ENCODE measurements around the gene MPEG1. TPM values are rescaled to one million over a fixed set of nuclear protein-coding genes. Genes with fewer than 3 reads are reported as not detected.

The MPEG1 gene
- total and polyA plus RNA-seq, 10 donors, result 46.0 to 410 (median 246) TPM

GRCh38 chr11:59195586-59195985 is 17.1 kb downstream of the MPEG1 start:
- Histone ChIP-seq H3K4me1 (peaks cover 10 to 56% (median 30%) of the 10 kb centered on the region in 6 donors), H3K4me3 (no peak overlapping the region), H3K27me3 (replicated peaks in 1 of 7) (no peaks in the 10 kb centered on the region), H3K27ac (peak overlapping the region in 1 of 8 donors; percentile 7), H3K9me3 (no peaks in the 10 kb centered on the region), H3K36me3 (peaks cover 4 to 70% (median 19%) of the 10 kb centered on the region in 6 donors)
- TF ChIP-seq POLR2AphosphoS5 (IDR thresholded peaks at IDR 0.05) (no peak), CTCF (IDR thresholded peaks at IDR 0.05 in 8 of 11, conservative IDR thresholded peaks at IDR 0.05 in 3 of 11) (no peak), POLR2A (IDR thresholded peaks at IDR 0.05) (no peak)
- WGBS, 5 donors, result 81 to 92% (median 86%) methylated on average over 4 of the region's 4 CpGs
- DNase-seq, result no peak
- intact Hi-C loops (cut with DNase I; ENCODE audit: low total_unique reads), result no loop called here

- Histone ChIP-seq H3K4me1 (peaks cover 13 to 56% (median 27%) of the 10 kb centered on the region in 6 donors), H3K9me3 (no peaks in the 10 kb centered on the region), H3K27me3 (replicated peaks in 1 of 7) (no peaks in the 10 kb centered on the region), H3K27ac (no peak overlapping the region), H3K36me3 (peaks cover 4 to 86% (median 20%) of the 10 kb centered on the region in 6 donors), H3K4me3 (no peak overlapping the region)
- WGBS, 5 donors, result 86 to 95% (median 92%) methylated on average over 10 of the region's 10 CpGs
- intact Hi-C loops (cut with DNase I; ENCODE audit: low total_unique reads), result no loop called here
- TF ChIP-seq POLR2AphosphoS5 (IDR thresholded peaks at IDR 0.05) (no peak), POLR2A (IDR thresholded peaks at IDR 0.05) (no peak), CTCF (IDR thresholded peaks at IDR 0.05 in 8 of 11, conservative IDR thresholded peaks at IDR 0.05 in 3 of 11) (no peak)
- no peak for DNase-seq
Observed at GRCh38 chr11:59193587-59194130, 19.1 kb downstream of the MPEG1 start.

- Histone ChIP-seq H3K9me3 (no peaks in the 10 kb centered on the region), H3K36me3 (peaks cover 4 to 85% (median 20%) of the 10 kb centered on the region in 6 donors), H3K27me3 (replicated peaks in 1 of 7) (no peaks in the 10 kb centered on the region), H3K27ac (no peak overlapping the region), H3K4me1 (peaks cover 9 to 56% (median 30%) of the 10 kb centered on the region in 6 donors), H3K4me3 (no peak overlapping the region)
- no peak for DNase-seq
- no peak for TF ChIP-seq POLR2A (IDR thresholded peaks at IDR 0.05)
- TF ChIP-seq POLR2AphosphoS5 (IDR thresholded peaks at IDR 0.05), result no peak
- TF ChIP-seq CTCF (IDR thresholded peaks at IDR 0.05 in 8 of 11, conservative IDR thresholded peaks at IDR 0.05 in 3 of 11), result no peak
- intact Hi-C loops (cut with DNase I; ENCODE audit: low total_unique reads), result no loop called here
- 86 to 95% (median 87%) methylated on average over 4 of the region's 4 CpGs for WGBS, 5 donors
Observed at GRCh38 chr11:59192446-59193020, 20.2 kb downstream of the MPEG1 start.

DNA sequence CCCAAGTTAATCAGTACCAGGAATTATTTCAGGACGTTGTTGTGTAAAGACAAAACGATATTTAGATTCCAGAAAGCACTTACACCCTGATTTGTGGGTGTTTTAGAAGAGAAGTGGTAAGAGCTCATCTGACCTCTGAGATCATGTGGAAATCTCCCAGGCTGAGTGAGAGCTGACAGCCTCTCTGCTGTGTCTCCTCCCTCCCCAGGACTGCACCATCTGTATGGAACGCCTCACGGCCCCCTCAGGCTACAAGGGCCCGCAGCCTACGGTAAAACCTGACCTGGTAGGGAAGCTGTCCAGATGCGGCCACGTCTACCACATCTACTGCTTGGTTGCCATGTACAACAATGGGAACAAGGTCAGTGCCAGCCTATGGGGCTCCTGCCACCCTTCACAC is 20.8 kb downstream of the MPEG1 start:
- no peak for DNase-seq
- peak overlapping the region in 1 of 8 donors; percentile 16 for H3K27ac ChIP-seq
- H3K4me1 ChIP-seq, result peaks cover 11 to 56% (median 31%) of the 10 kb centered on the region in 6 donors
- intact Hi-C loops (cut with DNase I; ENCODE audit: low total_unique reads), result no loop called here
- H3K9me3 ChIP-seq, result no peaks in the 10 kb centered on the region
- TF ChIP-seq POLR2AphosphoS5 (IDR thresholded peaks at IDR 0.05) (peak in 1 of 3 donors; percentile 14), POLR2A (IDR thresholded peaks at IDR 0.05) (no peak)
- H3K4me3 ChIP-seq, result no peak overlapping the region
- peaks cover 4 to 87% (median 19%) of the 10 kb centered on the region in 6 donors for H3K36me3 ChIP-seq
- no peaks in the 10 kb centered on the region for H3K27me3 ChIP-seq (replicated peaks in 1 of 7)
- WGBS, 5 donors, result 81 to 85% (median 83%) methylated on average over 4 to 8 of the region's 8 CpGs
